Effector memory CD4-positive, alpha-beta T cell (primary cell): ENCODE results near the gene SFTA2.

Experiments
- DNase-seq, 3 donors: peaks; one replicate each; pipeline ENCODE4 v3.0.0-alpha.2; 2020
- H3K27ac ChIP-seq: 2 replicates; pipeline ENCODE4 v1.7.0; 2013; ENCODE audit warnings: mild to moderate bottlenecking, low read length, moderate library complexity; ENCODE audit not compliant: insufficient read depth, poor library complexity, severe bottlenecking
- H3K27me3 ChIP-seq: replicated peaks from 2 replicates; pipeline ENCODE4 v1.7.0; 2013; ENCODE audit warnings: mild to moderate bottlenecking, low read length; ENCODE audit not compliant: insufficient read depth, control insufficient read depth, poor library complexity, severe bottlenecking
- H3K36me3 ChIP-seq: 2 replicates; pipeline ENCODE4 v1.7.0; 2013; ENCODE audit warnings: mild to moderate bottlenecking, low read length, moderate library complexity; ENCODE audit not compliant: control insufficient read depth, insufficient read depth
- H3K4me1 ChIP-seq: 2 replicates; pipeline ENCODE4 v1.7.0; 2013; ENCODE audit warnings: low read length, mild to moderate bottlenecking; ENCODE audit not compliant: control insufficient read depth, insufficient read depth, poor library complexity, severe bottlenecking
- H3K4me3 ChIP-seq: 2 replicates; pipeline ENCODE4 v1.7.0; 2013; ENCODE audit warnings: low read length, low read depth, mild to moderate bottlenecking; ENCODE audit not compliant: insufficient read depth, poor library complexity, severe bottlenecking
- H3K9me3 ChIP-seq: 2 replicates; pipeline ENCODE4 v1.7.0; 2013; ENCODE audit warnings: mild to moderate bottlenecking, low read length, moderate library complexity; ENCODE audit not compliant: control insufficient read depth

SFTA2 gene

DNA sequence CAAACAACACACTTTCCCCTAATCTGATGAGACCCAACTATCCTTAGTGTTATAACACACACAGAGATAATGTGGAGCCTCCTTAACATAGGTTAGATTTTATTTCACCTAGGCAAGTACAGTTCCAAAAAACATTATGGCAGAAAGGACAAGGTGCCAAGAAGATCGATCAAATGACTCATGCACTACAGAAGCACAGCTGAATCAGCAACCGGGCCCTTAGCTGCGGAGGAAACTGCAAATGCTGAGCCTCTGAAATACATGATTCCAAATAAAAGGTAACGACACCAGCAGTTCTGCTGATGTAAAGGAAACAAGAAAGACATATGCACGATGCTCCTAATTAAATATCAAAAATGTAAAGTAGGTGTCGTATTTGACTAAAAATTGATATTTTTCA is 31.7 kb upstream of the SFTA2 start:
- no peaks in the 10 kb centered on the region for H3K9me3 ChIP-seq
- no peak overlapping the region for H3K4me3 ChIP-seq
- no peaks in the 10 kb centered on the region for H3K4me1 ChIP-seq
- DNase-seq, result no peak
- no peaks in the 10 kb centered on the region for H3K27me3 ChIP-seq
- no peak overlapping the region for H3K27ac ChIP-seq
- H3K36me3 ChIP-seq, result no peaks in the 10 kb centered on the region

DNA sequence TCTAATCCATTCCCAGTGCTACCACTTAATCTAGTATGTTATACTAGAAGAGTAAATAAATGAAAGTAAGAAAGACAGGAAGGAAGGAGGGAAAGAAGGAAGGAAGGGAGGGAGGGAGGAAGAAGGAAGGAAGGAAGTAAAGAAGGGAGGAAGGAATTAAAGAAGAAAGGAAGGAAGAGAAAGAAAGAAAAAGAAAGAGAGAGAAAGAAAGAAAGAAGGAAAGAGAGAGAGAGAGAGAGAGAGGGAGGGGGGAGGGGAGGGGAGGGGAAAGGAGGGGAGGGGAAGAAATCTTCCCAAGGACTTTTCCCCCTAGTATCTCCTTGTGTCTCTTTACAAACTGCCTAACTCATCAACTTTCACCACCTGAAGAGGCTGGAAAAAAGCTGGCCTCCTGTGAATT is 30.7 kb upstream of the SFTA2 start:
- H3K4me1 ChIP-seq, result no peaks in the 10 kb centered on the region
- no peaks in the 10 kb centered on the region for H3K27me3 ChIP-seq
- DNase-seq, result no peak
- H3K36me3 ChIP-seq, result no peaks in the 10 kb centered on the region
- H3K4me3 ChIP-seq, result no peak overlapping the region
- no peaks in the 10 kb centered on the region for H3K9me3 ChIP-seq
- H3K27ac ChIP-seq, result no peak overlapping the region

DNA sequence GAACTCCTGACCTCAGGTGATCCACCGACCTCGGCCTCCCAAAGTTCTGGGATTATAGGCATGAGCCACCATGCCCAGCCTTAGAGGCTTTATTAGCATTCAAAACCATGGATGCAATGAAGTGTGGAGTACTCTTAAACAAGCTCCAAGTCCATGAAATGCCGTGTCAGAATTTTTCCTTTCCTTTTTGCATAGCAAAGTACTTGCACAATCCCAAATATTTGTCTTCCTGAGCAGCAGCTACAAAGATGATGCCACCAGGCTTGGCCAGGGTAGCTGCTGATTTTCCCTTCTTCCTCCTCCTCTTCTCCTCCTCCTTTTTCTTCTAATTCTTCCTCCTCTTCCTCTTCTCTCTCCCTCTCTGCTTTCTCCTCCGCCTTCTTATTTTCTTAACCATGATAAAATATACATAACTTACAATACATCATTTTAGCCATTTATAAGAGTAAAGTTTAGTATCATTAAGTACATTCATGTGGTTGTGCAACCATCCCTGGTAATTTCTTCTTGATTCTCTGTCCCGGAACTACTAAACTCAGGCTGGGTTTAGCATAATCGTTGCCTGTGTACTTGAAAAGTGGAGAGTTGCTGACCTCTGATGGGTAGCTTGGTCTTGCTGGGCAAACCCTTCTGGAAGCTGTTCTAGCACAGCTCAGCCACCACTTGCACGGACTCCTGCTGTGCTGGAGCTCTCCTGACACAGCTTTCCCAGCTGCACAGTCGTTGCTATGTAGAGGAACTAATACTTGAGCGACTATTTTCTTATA is 29.1 kb upstream of the SFTA2 start:
- Histone ChIP-seq H3K27ac (no peak overlapping the region), H3K9me3 (no peaks in the 10 kb centered on the region), H3K4me1 (peaks cover 5% of the 10 kb centered on the region), H3K4me3 (no peak overlapping the region), H3K27me3 (no peaks in the 10 kb centered on the region), H3K36me3 (no peaks in the 10 kb centered on the region)
- DNase-seq, result no peak

DNA sequence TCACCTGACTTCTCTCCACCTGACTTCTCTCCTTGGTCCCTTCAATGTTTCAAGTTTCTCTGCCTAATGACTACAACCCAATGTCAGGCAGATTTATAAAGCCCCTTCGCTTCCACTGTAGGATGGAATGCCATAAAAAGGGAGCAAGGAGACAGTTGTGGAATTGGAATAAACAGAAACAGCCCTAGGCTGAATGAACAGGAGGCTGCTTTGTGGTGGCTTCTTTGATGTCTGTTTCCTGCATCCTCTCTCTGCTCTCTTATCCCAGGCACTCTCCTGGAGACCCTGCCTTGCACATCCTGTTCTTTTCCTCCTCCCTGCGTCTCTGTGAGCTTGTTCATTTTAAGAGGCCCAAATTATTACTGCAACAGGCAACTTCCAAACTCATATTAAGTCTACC is 25.7 kb upstream of the SFTA2 start:
- Histone ChIP-seq H3K27me3 (no peaks in the 10 kb centered on the region), H3K36me3 (no peaks in the 10 kb centered on the region), H3K4me3 (no peak overlapping the region), H3K9me3 (no peaks in the 10 kb centered on the region), H3K27ac (no peak overlapping the region), H3K4me1 (peaks cover 9% of the 10 kb centered on the region)
- no peak for DNase-seq

DNA sequence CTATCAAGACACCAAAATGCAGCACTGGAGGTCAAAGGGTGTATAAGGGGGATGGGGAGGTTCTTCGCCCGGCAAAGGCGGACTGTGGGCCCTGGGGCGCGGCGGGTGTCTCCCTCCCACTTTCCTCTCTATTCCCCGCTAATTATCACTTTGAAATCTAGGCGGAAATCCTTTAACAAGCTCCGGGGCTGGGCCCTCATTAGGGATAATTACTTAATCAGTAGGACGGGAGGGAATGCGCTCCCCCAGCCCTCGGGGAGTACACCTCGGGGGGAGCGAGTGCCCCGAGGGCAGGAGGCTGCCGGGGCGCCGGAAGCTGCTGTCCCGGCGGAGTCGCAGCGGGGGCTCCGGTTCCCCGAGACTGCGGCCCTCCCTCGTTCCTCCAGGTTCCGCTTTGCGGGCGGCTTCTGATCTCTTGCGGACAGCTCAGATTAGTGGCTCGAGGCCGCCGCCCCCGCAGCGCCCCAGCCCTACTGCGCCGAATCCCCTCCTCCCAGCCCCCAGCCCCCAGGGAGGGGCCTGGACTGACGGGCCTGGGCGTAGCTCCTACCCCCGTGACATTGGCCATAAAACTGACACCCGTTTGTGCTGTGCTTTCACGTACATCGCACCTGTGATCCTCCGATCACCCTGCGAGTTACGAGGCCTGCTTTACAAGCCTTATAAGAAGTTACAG is 23.5 kb upstream of the SFTA2 start:
- Histone ChIP-seq H3K27ac (peak overlapping the region; percentile 37), H3K36me3 (no peaks in the 10 kb centered on the region), H3K4me1 (peaks cover 9% of the 10 kb centered on the region), H3K27me3 (no peaks in the 10 kb centered on the region), H3K4me3 (peak overlapping the region; percentile 56), H3K9me3 (no peaks in the 10 kb centered on the region)
- peak; percentile 22 to 59 (median 56) for DNase-seq

GRCh38 chr6:30954631-30955366 is 22.8 kb upstream of the SFTA2 start:
- Histone ChIP-seq H3K4me1 (peaks cover 9% of the 10 kb centered on the region), H3K27ac (peak overlapping the region; percentile 37), H3K9me3 (no peaks in the 10 kb centered on the region), H3K27me3 (no peaks in the 10 kb centered on the region), H3K4me3 (peak overlapping the region; percentile 56), H3K36me3 (no peaks in the 10 kb centered on the region)
- no peak for DNase-seq

- Histone ChIP-seq H3K36me3 (no peaks in the 10 kb centered on the region), H3K4me3 (no peak overlapping the region), H3K27ac (no peak overlapping the region), H3K9me3 (no peaks in the 10 kb centered on the region), H3K27me3 (no peaks in the 10 kb centered on the region), H3K4me1 (peaks cover 9% of the 10 kb centered on the region)
- no peak for DNase-seq
Observed at GRCh38 chr6:30951907-30952469, 20.0 kb upstream of the SFTA2 start.

DNA sequence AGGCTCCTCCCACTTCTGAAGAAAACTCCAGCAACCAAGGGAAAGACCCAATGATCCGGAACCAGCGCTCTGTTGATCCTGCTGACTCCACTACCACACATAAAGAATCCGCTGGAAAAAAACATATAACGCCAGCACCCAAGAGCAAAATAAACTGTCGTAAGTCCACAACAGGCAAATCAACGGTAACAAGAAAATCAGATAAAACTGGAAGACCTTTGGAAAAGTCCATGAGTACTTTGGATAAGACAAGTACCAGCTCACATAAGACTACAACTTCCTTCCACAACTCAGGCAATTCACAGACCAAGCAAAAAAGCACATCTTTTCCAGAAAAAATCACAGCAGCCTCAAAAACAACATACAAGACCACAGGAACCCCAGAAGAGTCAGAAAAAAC is 16.8 kb upstream of the SFTA2 start:
- H3K4me3 ChIP-seq, result no peak overlapping the region
- DNase-seq, result no peak
- no peaks in the 10 kb centered on the region for H3K36me3 ChIP-seq
- peaks cover under 1% of the 10 kb centered on the region for H3K27me3 ChIP-seq
- H3K4me1 ChIP-seq, result no peaks in the 10 kb centered on the region
- no peak overlapping the region for H3K27ac ChIP-seq
- no peaks in the 10 kb centered on the region for H3K9me3 ChIP-seq

DNA sequence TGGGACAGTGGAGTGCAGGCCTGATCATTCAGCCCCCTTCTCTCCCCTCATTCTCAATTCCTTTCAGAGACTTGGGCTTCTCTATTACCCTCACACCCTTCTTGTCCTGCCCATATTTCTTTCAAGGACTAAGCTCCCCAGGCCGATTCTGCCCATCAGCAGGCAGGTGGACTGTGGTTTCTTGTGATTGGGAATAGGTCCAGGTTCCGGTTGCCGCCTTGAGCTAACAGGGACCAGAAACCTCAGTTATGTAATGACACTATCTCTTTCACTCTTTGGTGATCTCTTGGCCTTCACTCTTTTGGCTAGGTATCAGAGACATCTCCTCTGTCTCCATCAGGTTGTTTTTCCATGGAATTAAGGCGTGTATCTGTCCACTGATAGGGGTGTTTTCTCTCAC is 15.3 kb upstream of the SFTA2 start:
- H3K27me3 ChIP-seq, result peaks cover 8% of the 10 kb centered on the region
- no peaks in the 10 kb centered on the region for H3K4me1 ChIP-seq
- no peak overlapping the region for H3K27ac ChIP-seq

DNA sequence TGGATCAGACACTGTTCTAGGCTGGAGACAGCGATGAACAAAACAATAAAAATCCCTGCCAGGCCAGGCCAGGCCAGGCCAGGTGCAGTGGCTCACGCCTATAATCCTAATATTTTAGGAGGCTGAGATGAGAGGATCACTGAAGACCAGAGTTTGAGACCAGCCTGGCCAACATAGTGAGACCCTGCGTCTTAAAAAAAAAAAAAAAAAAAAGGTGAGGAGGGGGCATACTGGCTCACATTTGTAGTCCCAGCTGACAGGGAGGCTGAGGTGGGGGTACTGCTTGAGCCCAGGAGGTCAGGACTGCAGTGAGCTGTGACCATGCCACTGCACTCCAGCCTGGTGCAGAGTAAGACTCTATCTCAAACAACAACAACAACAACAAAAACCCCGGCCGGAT is 13.3 kb upstream of the SFTA2 start:
- H3K4me3 ChIP-seq, result no peak overlapping the region
- peaks cover 14% of the 10 kb centered on the region for H3K27me3 ChIP-seq
- H3K27ac ChIP-seq, result no peak overlapping the region
- no peak for DNase-seq
- H3K4me1 ChIP-seq, result no peaks in the 10 kb centered on the region
- H3K36me3 ChIP-seq, result no peaks in the 10 kb centered on the region
- no peaks in the 10 kb centered on the region for H3K9me3 ChIP-seq

More for the DNA sequence above, 15.3 kb upstream of the SFTA2 start:
- DNase-seq, result no peak
- H3K9me3 ChIP-seq, result no peaks in the 10 kb centered on the region
- no peak overlapping the region for H3K4me3 ChIP-seq
- no peaks in the 10 kb centered on the region for H3K36me3 ChIP-seq
